Measurements from ENCODE around the gene PHTF2.

The PHTF2 gene

DNA sequence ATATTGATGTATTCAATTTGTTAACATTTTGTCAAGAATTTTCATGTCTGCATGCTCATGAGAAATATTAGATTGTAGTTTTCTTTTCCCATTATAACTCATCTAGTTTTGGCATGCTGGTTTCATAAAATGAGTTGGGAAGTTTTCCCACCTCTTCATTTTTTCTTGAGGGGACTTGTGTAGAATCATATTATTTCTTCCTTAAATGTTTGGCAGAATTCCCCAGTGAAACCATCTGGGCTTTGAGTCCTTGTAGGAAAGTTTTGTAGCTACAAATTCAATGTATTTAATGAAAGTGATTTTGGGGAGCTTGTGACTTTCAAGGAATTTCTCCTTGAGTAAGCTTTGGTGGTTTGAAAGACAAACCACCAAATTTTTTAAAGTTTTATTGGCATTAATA is 173.2 kb downstream of the PHTF2 start:
- no peak for ATAC-seq
- TF ChIP-seq OSR1 (CRISPR knock-in tag; IDR thresholded peaks at IDR 0.05) (no peak), ZC3H10 (CRISPR knock-in tag; IDR thresholded peaks at IDR 0.05) (no peak), BACH2 (CRISPR knock-in tag; IDR thresholded peaks at IDR 0.05; ENCODE audit: borderline replicate concordance) (no peak), ZFP3 (CRISPR knock-in tag; IDR thresholded peaks at IDR 0.05) (no peak), ZFP30 (CRISPR knock-in tag; IDR thresholded peaks at IDR 0.05) (no peak), GLIS3 (CRISPR knock-in tag; IDR thresholded peaks at IDR 0.05) (no peak), CSDC2 (CRISPR knock-in tag; IDR thresholded peaks at IDR 0.05) (no peak), ZNF8 (CRISPR knock-in tag; IDR thresholded peaks at IDR 0.05) (no peak), ISL1 (CRISPR knock-in tag; IDR thresholded peaks at IDR 0.05) (no peak), ZNF70 (CRISPR knock-in tag; IDR thresholded peaks at IDR 0.05) (no peak), TOX (CRISPR knock-in tag; IDR thresholded peaks at IDR 0.05; ENCODE audit: borderline replicate concordance) (no peak)
- TF ChIP-seq, protein P1, sequence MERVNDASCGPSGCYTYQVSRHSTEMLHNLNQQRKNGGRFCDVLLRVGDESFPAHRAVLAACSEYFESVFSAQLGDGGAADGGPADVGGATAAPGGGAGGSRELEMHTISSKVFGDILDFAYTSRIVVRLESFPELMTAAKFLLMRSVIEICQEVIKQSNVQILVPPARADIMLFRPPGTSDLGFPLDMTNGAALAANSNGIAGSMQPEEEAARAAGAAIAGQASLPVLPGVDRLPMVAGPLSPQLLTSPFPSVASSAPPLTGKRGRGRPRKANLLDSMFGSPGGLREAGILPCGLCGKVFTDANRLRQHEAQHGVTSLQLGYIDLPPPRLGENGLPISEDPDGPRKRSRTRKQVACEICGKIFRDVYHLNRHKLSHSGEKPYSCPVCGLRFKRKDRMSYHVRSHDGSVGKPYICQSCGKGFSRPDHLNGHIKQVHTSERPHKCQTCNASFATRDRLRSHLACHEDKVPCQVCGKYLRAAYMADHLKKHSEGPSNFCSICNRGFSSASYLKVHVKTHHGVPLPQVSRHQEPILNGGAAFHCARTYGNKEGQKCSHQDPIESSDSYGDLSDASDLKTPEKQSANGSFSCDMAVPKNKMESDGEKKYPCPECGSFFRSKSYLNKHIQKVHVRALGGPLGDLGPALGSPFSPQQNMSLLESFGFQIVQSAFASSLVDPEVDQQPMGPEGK (CRISPR knock-in tag; IDR thresholded peaks at IDR 0.05; ENCODE audit: borderline replicate concordance) = no peak
- TF ChIP-seq, protein P2, sequence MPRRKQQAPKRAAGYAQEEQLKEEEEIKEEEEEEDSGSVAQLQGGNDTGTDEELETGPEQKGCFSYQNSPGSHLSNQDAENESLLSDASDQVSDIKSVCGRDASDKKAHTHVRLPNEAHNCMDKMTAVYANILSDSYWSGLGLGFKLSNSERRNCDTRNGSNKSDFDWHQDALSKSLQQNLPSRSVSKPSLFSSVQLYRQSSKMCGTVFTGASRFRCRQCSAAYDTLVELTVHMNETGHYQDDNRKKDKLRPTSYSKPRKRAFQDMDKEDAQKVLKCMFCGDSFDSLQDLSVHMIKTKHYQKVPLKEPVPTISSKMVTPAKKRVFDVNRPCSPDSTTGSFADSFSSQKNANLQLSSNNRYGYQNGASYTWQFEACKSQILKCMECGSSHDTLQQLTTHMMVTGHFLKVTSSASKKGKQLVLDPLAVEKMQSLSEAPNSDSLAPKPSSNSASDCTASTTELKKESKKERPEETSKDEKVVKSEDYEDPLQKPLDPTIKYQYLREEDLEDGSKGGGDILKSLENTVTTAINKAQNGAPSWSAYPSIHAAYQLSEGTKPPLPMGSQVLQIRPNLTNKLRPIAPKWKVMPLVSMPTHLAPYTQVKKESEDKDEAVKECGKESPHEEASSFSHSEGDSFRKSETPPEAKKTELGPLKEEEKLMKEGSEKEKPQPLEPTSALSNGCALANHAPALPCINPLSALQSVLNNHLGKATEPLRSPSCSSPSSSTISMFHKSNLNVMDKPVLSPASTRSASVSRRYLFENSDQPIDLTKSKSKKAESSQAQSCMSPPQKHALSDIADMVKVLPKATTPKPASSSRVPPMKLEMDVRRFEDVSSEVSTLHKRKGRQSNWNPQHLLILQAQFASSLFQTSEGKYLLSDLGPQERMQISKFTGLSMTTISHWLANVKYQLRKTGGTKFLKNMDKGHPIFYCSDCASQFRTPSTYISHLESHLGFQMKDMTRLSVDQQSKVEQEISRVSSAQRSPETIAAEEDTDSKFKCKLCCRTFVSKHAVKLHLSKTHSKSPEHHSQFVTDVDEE (CRISPR knock-in tag; IDR thresholded peaks at IDR 0.05) = no peak

DNA sequence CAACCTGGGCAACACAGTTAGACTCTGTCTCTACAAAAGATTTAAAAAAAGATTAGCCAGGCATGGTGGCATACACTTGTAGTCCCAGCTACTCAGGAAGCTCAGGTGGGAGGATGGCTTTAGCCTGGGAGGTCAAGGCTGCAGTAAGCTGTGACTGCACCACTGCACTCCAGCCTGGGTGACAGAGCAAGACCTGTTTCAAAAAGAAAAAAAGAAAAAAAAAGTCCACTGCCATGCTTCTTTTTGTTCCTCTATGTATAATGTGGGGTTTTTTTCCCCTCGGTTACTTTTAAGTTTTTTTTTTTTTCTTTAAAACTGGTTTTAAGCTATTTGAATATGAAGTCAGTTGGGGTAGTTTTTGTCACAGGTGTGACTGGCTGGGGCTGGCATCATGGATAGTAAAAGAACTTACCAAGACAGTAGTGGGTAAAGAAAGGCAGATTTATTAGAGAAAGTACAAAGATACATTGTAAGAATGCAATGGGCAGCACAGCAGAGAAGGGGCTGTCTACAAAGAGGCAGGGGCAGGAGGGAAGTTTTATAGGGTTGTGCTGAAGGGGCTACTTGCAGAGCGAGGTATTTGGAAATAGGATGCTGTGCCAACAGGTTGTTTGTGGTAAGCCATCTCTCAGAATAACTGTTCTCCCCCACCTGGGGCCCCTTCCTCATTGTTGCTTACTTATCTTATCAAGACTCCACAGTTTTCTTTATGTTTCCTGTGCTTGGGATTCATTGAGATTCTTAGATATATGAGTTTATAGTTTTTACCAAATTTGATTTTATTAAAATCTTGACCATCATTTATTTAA is 177.3 kb downstream of the PHTF2 start:
- ATAC-seq = no peak
- TF ChIP-seq OSR1 (CRISPR knock-in tag; IDR thresholded peaks at IDR 0.05) = no peak
- TF ChIP-seq, protein P2 (CRISPR knock-in tag; IDR thresholded peaks at IDR 0.05) = no peak
- no peak for TF ChIP-seq SNAI2 (CRISPR knock-in tag; IDR thresholded peaks at IDR 0.05)
- TF ChIP-seq, protein P1 (CRISPR knock-in tag; IDR thresholded peaks at IDR 0.05; ENCODE audit: borderline replicate concordance) = no peak
- TF ChIP-seq ISL1 (CRISPR knock-in tag; IDR thresholded peaks at IDR 0.05) = no peak
- TF ChIP-seq, protein P3, sequence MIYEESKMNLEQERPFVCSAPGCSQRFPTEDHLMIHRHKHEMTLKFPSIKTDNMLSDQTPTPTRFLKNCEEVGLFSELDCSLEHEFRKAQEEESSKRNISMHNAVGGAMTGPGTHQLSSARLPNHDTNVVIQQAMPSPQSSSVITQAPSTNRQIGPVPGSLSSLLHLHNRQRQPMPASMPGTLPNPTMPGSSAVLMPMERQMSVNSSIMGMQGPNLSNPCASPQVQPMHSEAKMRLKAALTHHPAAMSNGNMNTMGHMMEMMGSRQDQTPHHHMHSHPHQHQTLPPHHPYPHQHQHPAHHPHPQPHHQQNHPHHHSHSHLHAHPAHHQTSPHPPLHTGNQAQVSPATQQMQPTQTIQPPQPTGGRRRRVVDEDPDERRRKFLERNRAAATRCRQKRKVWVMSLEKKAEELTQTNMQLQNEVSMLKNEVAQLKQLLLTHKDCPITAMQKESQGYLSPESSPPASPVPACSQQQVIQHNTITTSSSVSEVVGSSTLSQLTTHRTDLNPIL (CRISPR knock-in tag; IDR thresholded peaks at IDR 0.05; ENCODE audit: low read depth) = no peak
- no peak for TF ChIP-seq BACH2 (CRISPR knock-in tag; IDR thresholded peaks at IDR 0.05; ENCODE audit: borderline replicate concordance)
- TF ChIP-seq, protein P4, sequence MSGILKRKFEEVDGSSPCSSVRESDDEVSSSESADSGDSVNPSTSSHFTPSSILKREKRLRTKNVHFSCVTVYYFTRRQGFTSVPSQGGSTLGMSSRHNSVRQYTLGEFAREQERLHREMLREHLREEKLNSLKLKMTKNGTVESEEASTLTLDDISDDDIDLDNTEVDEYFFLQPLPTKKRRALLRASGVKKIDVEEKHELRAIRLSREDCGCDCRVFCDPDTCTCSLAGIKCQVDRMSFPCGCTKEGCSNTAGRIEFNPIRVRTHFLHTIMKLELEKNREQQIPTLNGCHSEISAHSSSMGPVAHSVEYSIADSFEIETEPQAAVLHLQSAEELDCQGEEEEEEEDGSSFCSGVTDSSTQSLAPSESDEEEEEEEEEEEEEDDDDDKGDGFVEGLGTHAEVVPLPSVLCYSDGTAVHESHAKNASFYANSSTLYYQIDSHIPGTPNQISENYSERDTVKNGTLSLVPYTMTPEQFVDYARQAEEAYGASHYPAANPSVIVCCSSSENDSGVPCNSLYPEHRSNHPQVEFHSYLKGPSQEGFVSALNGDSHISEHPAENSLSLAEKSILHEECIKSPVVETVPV (CRISPR knock-in tag; IDR thresholded peaks at IDR 0.05) = no peak
- no peak for TF ChIP-seq ARNTL (CRISPR knock-in tag; IDR thresholded peaks at IDR 0.05; ENCODE audit: borderline replicate concordance, low read depth)
- TF ChIP-seq GLIS3 (CRISPR knock-in tag; IDR thresholded peaks at IDR 0.05) = no peak
- TF ChIP-seq ESRRG (CRISPR knock-in tag; IDR thresholded peaks at IDR 0.05) = no peak
- TF ChIP-seq ZFP3 (CRISPR knock-in tag; IDR thresholded peaks at IDR 0.05) = no peak
- TF ChIP-seq TOX (CRISPR knock-in tag; IDR thresholded peaks at IDR 0.05; ENCODE audit: borderline replicate concordance) = no peak

Measured in SK-N-SH treated with all-trans-retinoic acid at 6 μM for 48 hours (cell line).